IPS-18c (cell line): ENCODE data around the gene CA5B.
"Not testable (repeated sequence)": the region's sequence is repeated elsewhere in the genome, so short reads cannot be mapped to it uniquely, and the experiment has no call there.

ENCODE experiments used
- H3K4me3 ChIP-seq: 2 replicates; pipeline ENCODE4 v1.7.0; 2013; ENCODE audit warnings: low read depth, mild to moderate bottlenecking, low read length, moderate library complexity; ENCODE audit not compliant: insufficient read depth
- H3K9me3 ChIP-seq: one replicate; pipeline ENCODE4 v1.6.1; 2013; ENCODE audit warnings: mild to moderate bottlenecking, low read length, moderate library complexity; ENCODE audit not compliant: control insufficient read depth, insufficient read depth

The CA5B gene

GRCh38 chrX:15737959-15738902, at the start of gene CA5B:
TSS of gene CA5B (plus strand) at chrX:15738270. CDS start at chrX:15750024, 11,754 bp downstream.
- no peaks in the 10 kb centered on the region for H3K9me3 ChIP-seq
- H3K4me3 ChIP-seq = peak within 1 kb of the TSS; percentile 87

GRCh38 chrX:15694941-15695451, 43.1 kb upstream of the CA5B start:
- no peaks in the 10 kb centered on the region for H3K9me3 ChIP-seq
- H3K4me3 ChIP-seq = no peak overlapping the region

- Histone ChIP-seq H3K4me3 (no peak overlapping the region), H3K9me3 (no peaks in the 10 kb centered on the region)
Observed at GRCh38 chrX:15696516-15696915, 41.6 kb upstream of the CA5B start.

GRCh38 chrX:15702488-15703371, 35.3 kb upstream of the CA5B start:
- no peaks in the 10 kb centered on the region for H3K9me3 ChIP-seq
- H3K4me3 ChIP-seq = no peak overlapping the region

- H3K9me3 ChIP-seq, H3K4me3 ChIP-seq: not testable (repeated sequence)
Observed at GRCh38 chrX:15703809-15704208, 34.3 kb upstream of the CA5B start.

GRCh38 chrX:15704273-15704672, 33.8 kb upstream of the CA5B start:
- H3K9me3 ChIP-seq, H3K4me3 ChIP-seq: not testable (repeated sequence)

GRCh38 chrX:15714529-15714928, 23.5 kb upstream of the CA5B start:
- Histone ChIP-seq H3K4me3 (no peak overlapping the region), H3K9me3 (no peaks in the 10 kb centered on the region)

- no peaks in the 10 kb centered on the region for H3K9me3 ChIP-seq
- H3K4me3 ChIP-seq = no peak overlapping the region
Observed at GRCh38 chrX:15718283-15718970, 19.6 kb upstream of the CA5B start.

- no peak overlapping the region for H3K4me3 ChIP-seq
Observed at GRCh38 chrX:15719324-15719968, 18.6 kb upstream of the CA5B start.

GRCh38 chrX:15721911-15722310, 16.2 kb upstream of the CA5B start:
- no peak overlapping the region for H3K4me3 ChIP-seq
- H3K9me3 ChIP-seq = no peaks in the 10 kb centered on the region

More at GRCh38 chrX:15719324-15719968, 18.6 kb upstream of the CA5B start:
- no peaks in the 10 kb centered on the region for H3K9me3 ChIP-seq

- no peaks in the 10 kb centered on the region for H3K9me3 ChIP-seq
Observed at GRCh38 chrX:15723887-15724517, 14.1 kb upstream of the CA5B start.

GRCh38 chrX:15724911-15725310, 13.2 kb upstream of the CA5B start:
- Histone ChIP-seq H3K4me3 (no peak overlapping the region), H3K9me3 (no peaks in the 10 kb centered on the region)

More at GRCh38 chrX:15723887-15724517, 14.1 kb upstream of the CA5B start:
- H3K4me3 ChIP-seq = no peak overlapping the region

- H3K4me3 ChIP-seq, H3K9me3 ChIP-seq: not testable (repeated sequence)
Observed at GRCh38 chrX:15731368-15731767, 6.7 kb upstream of the CA5B start.

- Histone ChIP-seq H3K4me3 (peak overlapping the region; percentile 45; the same call in 1 of the 2 replicates), H3K9me3 (no peaks in the 10 kb centered on the region)
Observed at GRCh38 chrX:15737190-15737958, 696 bp upstream of the CA5B start.

- no peaks in the 10 kb centered on the region for H3K9me3 ChIP-seq
- H3K4me3 ChIP-seq = no peak overlapping the region
Observed at GRCh38 chrX:15739886-15740285, 1.8 kb downstream of the CA5B start.
